BE2C (cell line): ENCODE measurements around the gene LARGE2.

ENCODE experiments used
- DNase-seq: peaks from one replicate; pipeline ENCODE4 v3.0.0-alpha.2; 2020
- H3K27me3 ChIP-seq: fragments of 250-450 bp; sonication (Bioruptor Pico); 2 replicates; pipeline ENCODE4 v1.5.1; 2020; ENCODE audit warnings: mild to moderate bottlenecking
- H3K36me3 ChIP-seq: fragments of 250-450 bp; sonication (Bioruptor Pico); 2 replicates; pipeline ENCODE4 v1.5.1; 2020; ENCODE audit warnings: mild to moderate bottlenecking
- H3K4me1 ChIP-seq: fragments of 250-450 bp; sonication (Bioruptor Pico); 2 replicates; pipeline ENCODE4 v1.5.1; 2020
- H3K4me3 ChIP-seq: 2 replicates; pipeline ENCODE4 v1.5.1; 2011; ENCODE audit warnings: low read depth, low read length
- H3K9me3 ChIP-seq: fragments of 250-450 bp; sonication (Bioruptor Pico); 2 replicates; pipeline ENCODE4 v1.5.1; 2020
- TF ChIP-seq, protein P1 (sequence below): IDR thresholded peaks from 2 replicates; pipeline ENCODE4 v1.5.1; 2012; ENCODE audit warnings: mild to moderate bottlenecking, low read depth, low read length

The LARGE2 gene

DNA sequence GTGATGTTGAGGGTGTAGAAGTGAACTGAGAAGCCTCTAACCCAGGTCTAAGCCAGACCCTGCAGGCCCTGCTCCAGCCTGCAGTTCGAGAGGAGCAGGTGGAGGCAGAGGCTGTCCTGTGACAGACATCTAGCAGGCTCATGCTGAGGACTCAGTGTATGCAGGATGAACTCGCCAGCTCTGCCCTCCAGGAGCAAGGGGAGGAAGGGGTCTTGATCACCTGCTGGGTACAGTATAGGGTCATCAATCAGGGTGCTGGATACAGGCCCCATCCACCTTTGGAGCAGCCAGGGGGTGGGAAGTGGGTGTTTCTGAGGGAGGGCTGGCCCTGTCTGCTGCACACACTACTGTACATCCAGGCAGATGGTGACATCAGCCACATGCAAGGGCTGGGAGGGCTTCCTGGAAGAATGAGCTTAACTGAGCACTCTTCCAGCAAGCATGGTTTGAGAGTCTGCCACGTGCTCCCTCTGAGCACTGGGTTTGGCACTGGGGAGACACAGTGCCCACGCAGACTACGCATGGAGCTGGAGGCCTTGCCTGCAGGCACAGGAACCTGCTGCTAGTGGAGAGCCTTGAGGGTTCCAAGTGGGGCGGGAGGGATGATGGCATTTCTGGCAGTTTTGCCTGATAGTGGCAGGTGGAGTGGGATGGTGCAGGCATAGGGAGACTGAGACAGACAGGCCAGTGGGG, 27.8 kb upstream of the LARGE2 start:
- no peaks in the 10 kb centered on the region for H3K27me3 ChIP-seq
- H3K9me3 ChIP-seq = no peaks in the 10 kb centered on the region
- no peak for DNase-seq
- peaks cover 27% of the 10 kb centered on the region for H3K4me1 ChIP-seq
- TF ChIP-seq, protein P1, sequence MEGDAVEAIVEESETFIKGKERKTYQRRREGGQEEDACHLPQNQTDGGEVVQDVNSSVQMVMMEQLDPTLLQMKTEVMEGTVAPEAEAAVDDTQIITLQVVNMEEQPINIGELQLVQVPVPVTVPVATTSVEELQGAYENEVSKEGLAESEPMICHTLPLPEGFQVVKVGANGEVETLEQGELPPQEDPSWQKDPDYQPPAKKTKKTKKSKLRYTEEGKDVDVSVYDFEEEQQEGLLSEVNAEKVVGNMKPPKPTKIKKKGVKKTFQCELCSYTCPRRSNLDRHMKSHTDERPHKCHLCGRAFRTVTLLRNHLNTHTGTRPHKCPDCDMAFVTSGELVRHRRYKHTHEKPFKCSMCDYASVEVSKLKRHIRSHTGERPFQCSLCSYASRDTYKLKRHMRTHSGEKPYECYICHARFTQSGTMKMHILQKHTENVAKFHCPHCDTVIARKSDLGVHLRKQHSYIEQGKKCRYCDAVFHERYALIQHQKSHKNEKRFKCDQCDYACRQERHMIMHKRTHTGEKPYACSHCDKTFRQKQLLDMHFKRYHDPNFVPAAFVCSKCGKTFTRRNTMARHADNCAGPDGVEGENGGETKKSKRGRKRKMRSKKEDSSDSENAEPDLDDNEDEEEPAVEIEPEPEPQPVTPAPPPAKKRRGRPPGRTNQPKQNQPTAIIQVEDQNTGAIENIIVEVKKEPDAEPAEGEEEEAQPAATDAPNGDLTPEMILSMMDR = no peak
- no peaks in the 10 kb centered on the region for H3K36me3 ChIP-seq
- H3K4me3 ChIP-seq = no peak overlapping the region

DNA sequence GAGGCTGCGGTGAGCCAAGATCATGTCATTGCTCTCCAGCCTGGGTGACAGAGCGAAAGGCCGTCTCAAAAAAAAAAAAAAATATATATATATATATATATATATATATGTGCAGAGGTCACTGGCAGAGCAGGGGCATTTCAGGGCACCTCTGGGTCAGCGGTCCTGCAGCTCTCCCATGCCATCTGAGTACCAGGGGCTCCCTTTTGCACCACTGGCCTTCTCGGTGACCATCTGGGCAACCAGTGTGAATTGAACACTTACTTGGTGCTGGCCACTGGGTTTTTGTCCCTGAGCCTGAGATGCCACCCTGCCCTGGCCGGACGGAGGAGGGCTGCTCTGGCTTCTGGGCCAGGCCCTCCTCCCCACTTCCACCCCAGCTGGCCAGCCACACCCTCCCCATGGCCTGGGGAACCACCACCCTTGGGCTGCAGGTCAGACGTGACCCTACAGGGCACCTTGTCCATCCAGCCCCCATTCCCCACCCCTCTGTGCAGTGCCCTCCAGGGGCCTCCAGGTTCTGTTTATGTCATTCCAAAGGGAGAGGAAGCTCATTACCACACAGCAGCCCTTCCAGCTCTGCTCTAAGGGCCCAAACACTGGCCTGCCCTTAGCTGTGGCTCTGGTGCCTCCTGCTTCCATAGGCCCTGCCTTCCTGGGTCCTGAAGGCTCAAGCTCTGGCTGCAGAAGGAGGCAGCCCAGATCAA, 26.8 kb upstream of the LARGE2 start:
- Histone ChIP-seq H3K4me3 (no peak overlapping the region), H3K36me3 (no peaks in the 10 kb centered on the region), H3K4me1 (peaks cover 27% of the 10 kb centered on the region), H3K27me3 (no peaks in the 10 kb centered on the region), H3K9me3 (no peaks in the 10 kb centered on the region)
- TF ChIP-seq, protein P1 = no peak
- no peak for DNase-seq

DNA sequence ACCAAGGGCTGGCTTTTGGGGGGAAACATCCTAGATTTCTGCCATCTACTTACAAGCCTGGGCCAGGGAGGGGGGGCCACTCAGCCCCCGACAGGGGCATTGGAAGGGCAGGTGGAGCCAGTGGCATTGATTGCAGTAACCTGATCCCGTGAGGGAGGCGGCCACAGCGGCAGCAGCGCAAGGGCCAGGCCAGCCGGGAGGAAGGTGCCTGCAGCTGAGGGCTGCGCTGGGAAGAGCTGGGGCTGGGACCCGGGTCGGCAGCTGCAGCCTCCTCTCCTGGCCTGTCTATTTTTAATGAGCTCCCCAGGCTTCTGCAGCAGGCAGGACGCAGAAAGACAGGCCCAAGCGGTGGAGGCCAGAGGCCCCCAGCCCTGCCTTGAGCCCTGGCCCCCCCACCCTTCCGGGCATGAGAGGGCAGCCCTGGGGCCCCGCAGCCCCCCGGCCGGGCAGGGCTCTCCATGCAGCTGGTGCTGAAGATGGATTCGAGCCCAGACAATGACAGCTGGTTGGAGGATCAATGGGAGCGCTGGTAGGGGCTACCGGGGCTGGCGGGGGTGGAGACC, 26.0 kb upstream of the LARGE2 start:
- TF ChIP-seq, protein P1 = no peak
- peak; percentile 67 for DNase-seq
- Histone ChIP-seq H3K36me3 (no peaks in the 10 kb centered on the region), H3K4me1 (peaks cover 27% of the 10 kb centered on the region), H3K9me3 (no peaks in the 10 kb centered on the region), H3K27me3 (no peaks in the 10 kb centered on the region), H3K4me3 (no peak overlapping the region)

DNA sequence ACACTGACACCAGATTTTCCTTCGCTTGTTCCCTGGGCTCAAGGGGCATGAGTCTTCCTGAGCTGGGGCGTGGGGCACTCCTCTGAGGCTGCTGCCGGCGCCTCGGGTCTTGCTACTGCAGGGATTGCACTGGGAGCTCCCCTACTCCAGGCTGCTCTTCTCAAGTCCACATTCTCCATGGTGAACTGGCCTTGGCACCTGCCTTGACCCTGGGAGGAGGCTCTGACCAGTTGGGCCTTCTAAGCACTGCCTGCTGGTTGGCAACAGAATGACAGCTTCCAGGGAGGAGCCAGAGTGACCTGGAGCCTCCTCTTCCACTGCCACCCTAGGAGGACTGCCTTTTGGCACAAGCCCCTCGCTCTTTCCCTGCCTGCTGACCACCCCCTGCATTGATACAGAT, 24.9 kb upstream of the LARGE2 start:
- peaks cover 5% of the 10 kb centered on the region for H3K36me3 ChIP-seq
- H3K4me1 ChIP-seq = peaks cover 27% of the 10 kb centered on the region
- H3K4me3 ChIP-seq = no peak overlapping the region
- no peak for DNase-seq
- H3K9me3 ChIP-seq = no peaks in the 10 kb centered on the region
- no peaks in the 10 kb centered on the region for H3K27me3 ChIP-seq
- TF ChIP-seq, protein P1 = no peak

DNA sequence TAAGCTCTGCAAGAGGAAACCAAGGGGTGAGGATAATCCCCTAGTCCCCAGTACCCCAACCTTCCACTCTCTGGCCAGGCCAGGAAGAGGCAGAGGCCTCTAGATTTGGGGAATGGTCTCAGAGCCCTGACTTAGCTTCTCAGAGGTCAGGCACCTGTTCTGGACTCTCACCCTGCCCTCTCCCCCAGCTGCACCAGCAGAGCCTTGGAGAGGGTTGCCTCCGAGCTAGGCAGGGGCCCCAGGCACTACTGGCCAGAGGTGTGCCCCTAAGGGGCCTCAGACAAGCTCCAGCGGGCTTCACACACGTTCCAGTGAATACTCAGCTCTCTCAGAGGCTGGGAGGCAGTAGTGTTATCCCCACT, 23.4 kb upstream of the LARGE2 start:
- H3K4me3 ChIP-seq = peak overlapping the region; percentile 42

More for the DNA sequence above, 23.4 kb upstream of the LARGE2 start:
- DNase-seq = no peak
- Histone ChIP-seq H3K4me1 (peaks cover 27% of the 10 kb centered on the region), H3K36me3 (peaks cover 18% of the 10 kb centered on the region), H3K27me3 (no peaks in the 10 kb centered on the region), H3K9me3 (no peaks in the 10 kb centered on the region)
- TF ChIP-seq, protein P1 = no peak
